ENCODE measurements around the gene LHFPL3. TPM values are rescaled to one million over a fixed set of nuclear protein-coding genes. Genes with fewer than 3 reads are reported as not detected.
"Not testable (repeated sequence)": the region's sequence is repeated elsewhere in the genome, so short reads cannot be mapped to it uniquely, and the experiment has no call there.

LHFPL3 gene
- total RNA-seq, 1 donor from 2014 or later: not detected

DNA sequence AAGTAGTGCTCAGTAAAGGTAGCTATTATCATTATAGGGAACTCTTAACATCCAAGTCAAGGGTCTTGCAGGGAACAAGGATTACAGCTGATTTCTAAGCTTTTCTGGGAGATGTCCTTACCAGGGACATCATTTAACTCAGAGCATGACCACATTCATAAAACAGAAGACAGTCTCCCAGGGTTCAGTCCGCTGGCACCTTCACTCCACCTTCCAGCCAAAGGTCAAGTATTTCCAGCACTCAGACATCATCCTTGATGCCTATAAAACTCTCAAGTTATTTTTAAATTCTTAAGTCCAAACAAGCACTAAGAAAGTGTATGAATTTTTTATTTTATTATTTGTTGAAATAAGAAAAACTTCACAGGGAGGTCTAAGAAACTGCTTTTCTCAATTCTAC, 565.9 kb downstream of the LHFPL3 start:
- DNase-seq (ENCODE audit: low read depth in 2 of 2): no peak

DNA sequence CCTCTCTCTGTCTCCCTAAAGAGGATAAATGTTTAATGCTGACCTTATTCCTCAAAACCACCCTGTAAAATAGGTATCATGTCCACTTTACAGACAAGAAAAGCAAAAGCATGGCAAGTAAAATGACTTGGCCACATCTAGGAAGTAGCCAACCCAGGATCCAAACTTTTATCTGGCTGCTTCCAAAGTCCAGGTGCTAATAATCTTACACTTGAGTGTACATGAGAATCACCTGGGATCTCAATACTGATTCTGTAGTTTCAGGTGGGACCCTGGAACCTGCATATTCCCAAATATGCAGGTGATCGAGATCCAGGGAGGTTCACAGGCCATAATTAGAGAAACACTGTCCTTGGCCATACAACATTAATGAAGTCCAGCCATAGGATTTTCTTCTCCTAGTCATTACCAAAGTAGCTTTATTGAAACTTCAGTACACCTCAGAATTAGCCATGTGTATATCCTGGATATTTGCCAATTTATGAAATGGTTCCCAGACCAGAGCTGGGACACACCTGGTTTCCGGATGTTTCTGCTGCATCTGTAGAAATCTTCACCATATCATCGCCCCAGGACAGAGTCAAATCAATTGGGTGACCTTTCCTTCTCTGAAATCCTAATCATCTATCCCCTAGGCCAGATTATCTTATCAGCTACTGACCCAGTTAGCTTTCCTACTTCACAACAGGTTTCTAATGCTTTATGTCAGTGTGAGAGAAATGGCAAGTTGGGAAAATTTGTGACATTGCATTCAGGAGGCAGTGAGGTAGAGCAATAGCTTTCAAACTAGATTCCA, 566.5 kb downstream of the LHFPL3 start:
- no peak for DNase-seq (ENCODE audit: low read depth in 2 of 2)

DNA sequence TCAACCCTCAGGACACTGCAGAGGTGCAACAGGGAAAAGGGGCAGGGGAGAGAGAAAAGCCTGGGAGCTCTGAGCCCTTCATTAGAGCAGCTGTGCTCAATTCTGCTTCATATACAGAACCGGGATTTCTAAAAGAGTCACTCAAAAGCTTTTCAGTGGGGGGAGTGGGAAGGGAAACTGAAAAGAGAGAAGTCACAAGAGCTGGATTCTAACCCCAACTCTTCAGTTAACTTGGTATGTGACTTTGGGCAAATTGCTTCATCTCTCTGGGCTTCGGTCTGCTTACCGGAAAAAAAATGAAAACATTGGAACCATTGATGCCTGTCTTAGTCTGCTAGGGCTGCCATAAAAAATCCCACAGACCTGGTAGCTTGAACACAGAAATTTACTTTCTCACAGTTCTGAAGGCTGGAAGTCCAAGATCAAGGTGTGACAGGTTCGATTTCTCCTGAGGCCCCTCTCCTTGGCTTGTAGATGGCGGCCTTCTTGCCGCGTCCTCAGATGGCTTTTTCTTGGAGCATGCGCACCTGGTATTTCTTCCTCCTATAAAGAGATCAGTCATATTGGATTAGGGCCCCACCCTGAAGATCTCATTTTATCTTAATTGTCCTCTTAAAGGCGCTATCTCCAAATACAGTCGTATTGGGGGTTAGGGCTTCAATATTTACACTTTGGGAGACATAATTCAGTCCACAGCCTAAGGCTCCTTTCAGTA, 567.3 kb downstream of the LHFPL3 start:
- no peak for DNase-seq (ENCODE audit: low read depth in 2 of 2)

DNA sequence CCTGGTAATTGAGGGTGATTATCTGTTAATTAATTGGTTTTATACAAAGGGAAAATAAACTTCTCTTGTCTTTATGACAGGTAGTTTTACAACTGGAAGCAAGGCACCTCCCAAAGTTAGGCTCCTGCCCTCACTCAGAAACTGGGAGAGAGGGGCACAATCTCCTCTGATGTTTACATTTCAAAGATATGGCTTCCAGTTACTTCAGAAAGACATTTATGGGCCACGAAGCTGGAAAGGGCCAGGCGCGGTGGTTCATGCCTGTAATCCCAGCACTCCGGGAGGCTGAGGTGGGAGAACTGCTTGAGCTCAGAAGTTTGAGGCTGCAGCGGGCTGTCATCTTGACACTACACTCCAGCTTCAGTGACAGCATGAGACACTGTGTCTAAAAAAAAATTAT, 570.0 kb downstream of the LHFPL3 start:
- DNase-seq (ENCODE audit: low read depth in 2 of 2): no peak

DNA sequence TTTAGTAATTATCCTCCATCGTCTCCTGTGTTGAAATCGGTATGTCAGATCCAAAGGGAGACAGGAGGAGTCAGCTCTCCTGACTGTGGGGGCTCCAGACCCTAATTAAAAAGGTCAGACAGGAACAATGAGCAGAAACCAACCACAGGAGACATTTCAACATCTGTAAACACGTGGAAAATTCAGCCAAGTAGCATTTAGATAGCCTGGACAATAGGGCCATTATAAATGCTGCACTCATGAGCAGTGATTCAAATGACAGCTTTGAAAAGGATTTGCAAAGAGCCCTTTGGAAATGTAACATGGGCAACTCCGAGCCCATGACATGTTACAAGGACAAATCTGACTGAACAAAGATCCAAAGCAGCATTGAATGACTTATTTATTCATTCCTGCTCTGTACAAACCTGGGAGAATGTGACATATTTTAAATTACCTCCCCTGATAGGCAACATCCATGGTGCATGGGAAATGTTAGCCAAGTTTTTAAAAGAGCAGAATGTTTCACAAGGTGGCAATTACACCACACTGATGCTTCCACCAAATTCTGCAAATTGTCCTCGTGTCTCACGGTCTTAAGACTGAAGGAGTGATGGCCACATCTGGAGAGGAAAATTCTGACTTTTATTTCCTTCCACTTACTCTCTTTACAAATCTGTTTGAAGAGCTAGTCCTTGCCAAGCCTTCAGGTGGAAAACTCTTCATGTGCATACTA, 572.3 kb downstream of the LHFPL3 start:
- no peak for DNase-seq (ENCODE audit: low read depth in 2 of 2)

DNA sequence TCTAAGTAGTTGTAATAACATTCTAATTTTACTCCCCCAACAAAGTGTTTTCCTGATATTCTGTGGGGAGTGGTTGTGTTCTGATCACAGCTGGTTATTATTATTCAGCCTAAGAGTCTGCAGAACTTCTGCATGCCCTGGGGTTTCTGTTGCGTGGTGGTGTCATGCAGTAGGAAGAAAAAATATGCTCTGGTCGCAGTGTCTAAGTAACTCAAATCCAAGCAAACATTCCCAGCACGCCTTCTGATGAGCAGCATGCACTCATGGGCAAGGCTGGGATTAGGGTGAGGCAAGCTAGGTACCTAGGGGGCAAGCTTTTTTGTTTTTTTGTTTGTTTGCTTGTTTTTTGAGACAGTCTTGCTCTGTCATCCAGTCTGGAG, 572.8 kb downstream of the LHFPL3 start:
- no peak for DNase-seq (ENCODE audit: low read depth in 2 of 2)

DNA sequence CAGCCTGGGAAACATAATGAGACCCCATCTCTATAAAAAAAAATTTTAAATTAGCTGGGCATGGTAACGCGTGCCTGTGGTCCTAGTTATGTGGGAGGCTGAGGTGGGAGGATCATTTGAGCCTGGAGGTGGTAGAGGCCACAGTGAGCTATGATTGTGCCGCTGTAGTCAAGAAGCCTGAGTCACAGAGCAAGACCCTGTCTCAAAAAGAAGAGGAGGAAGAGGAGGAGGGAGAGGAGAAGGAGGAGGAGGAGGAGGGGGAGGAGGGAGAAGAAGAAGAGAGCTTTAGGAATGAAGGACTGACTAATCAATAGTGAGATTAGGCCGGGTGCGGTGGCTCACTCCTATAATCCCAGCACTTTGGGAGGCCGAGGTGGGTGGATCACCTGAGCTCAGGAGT, 573.8 kb downstream of the LHFPL3 start:
- DNase-seq (ENCODE audit: low read depth in 2 of 2): no peak

DNA sequence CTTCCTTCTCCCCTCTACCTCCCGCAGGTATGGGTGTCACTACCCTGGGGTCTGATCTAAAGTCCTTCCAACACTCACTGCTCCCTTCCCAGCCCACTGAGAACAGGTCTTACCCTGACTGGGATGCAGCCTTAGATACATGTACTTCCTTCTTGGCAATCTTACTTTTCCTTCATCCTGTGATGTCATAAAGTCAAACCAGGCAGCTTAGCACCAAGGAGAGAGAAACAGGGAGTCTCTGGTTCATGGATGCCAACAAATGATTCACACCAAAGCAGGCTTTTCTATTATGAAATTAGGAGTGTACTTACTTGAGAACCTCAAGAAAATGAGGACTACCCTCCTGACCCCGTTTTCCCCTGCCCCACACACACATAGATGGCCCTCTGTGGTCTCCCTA, 574.6 kb downstream of the LHFPL3 start:
- DNase-seq (ENCODE audit: low read depth in 2 of 2): no peak

DNA sequence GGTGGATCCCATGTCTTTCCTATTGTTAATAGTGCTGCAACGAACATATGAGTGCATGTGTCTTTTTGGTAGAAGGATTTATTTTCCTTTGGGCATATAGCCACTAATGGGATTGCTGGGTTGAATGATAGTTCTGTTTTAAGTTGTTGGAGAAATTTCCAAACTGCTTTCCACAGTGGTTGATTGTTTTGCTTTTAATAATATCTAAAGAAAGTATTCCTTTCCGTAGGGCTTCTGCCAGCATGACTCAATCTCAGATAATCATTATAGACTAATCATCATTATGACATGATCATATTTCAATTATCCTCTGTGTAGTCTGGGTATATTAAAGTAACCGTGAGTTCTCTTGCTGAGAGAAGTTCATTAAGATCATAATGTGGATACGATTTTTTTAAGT, 575.4 kb downstream of the LHFPL3 start:
- no peak for DNase-seq (ENCODE audit: low read depth in 2 of 2)

DNA sequence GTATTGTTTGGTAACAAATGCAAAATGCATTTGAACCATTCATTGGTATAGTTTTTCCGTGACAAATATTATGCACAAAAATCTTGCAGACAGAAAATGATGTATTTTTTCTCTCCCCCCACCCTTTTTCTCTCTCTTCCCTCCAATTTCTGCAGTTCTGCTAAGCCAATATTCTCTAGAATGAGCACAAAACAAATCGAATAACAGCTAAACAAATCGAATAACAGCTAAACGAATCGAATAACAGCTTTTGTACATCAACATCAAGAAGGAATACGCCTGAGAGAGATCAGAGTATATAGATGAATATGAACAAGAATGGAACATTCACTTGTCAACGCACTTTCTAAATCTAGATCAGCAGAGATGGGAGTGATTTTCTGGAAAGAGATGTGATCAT, 577.6 kb downstream of the LHFPL3 start:
- no peak for DNase-seq (ENCODE audit: low read depth in 2 of 2)

DNA sequence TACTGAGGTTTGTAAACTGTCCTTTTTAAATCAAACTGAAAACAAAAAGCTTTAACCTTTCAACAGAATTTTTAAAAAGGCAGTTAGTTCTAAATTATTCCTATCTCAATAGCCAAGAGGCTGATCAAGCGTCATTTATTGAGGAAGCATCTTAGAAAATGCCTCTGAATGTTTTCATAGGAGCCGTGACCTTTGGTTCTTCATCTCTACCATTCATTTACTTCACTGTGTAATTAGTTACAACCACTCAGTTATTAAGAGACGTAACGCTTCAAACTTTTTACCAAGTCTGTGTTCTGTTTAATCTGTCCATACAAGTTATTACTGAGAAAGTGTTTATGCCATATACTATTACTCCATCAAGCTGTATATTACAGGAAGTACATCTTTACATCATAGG, 578.2 kb downstream of the LHFPL3 start:
- DNase-seq (ENCODE audit: low read depth in 2 of 2): no peak

DNA sequence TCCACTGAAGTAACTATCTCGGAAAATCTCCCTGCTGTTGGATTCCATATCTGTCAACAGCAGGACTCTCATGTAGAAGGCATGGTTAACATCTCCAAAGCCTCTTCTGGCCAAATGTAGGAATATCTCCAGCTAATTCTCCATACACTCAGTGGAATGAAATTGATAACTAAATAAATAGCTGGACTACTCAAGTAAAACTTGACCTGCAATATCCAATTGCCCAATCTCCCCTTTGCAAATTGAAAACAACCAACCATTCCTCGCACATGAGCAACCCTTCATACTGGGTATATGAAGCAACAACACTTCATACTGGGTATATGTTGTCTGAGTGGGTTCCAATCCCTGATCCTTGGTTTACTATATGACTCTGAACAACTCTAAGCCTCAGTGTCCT, 580.2 kb downstream of the LHFPL3 start:
- no peak for DNase-seq (ENCODE audit: low read depth in 2 of 2)

DNA sequence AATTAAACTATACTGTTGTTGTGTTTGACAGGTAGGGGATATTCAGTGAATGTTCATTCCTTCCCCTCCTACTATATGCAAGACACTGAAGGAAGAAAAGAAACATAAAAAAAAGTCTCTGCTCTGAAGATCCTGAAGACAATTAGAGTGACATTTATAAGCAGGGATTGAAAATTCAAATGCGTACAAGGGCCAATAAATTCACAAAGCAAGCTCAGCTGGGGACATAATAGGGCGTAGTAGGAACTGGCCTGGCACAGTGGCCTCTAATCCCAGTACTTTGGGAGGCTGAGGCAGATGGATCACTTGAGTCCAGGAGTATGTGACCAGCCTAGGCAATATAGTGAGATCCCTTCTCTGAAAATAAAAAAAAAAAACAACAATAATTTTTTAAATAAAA, 580.7 kb downstream of the LHFPL3 start:
- DNase-seq (ENCODE audit: low read depth in 2 of 2): no peak

DNA sequence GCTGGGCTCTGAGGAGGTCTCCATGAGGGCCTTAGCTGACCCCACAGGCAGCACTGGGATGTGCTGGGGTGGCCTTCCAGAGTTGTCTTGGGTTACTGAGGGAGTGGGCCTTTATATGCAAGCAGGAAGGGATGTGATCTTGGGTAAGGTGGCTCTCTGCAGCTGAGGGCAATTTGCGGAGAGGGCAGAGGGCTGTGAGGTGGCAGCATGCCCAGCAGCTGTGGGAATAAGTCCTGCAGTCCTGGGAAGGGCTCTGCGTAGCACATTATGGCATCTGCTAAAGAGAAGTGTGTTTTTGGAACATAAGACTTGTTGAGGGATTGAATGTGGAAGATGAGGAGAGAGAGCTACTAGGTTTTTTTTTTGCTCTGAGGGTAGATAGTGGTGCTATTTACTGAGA, 586.0 kb downstream of the LHFPL3 start:
- DNase-seq (ENCODE audit: low read depth in 2 of 2): no peak

DNA sequence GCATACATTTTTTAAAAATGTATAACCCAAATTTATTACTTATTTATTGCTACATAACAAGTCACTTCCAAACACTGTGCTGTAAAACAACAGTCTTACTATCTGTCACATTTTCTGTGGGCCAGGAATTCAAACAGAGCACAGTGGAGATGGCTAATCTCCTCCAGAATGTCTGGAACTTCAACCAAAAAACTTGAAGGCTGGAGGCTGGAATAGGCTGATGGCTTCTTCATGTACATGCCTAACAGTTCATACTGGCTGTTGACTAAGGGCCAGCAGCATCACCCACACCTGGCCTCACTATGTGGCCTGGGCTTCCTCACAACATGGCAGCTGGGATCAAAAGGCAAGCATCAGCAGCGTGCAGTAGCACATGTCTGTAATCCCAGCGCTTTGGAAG, 593.2 kb downstream of the LHFPL3 start:
- no peak for DNase-seq (ENCODE audit: low read depth in 2 of 2)

DNA sequence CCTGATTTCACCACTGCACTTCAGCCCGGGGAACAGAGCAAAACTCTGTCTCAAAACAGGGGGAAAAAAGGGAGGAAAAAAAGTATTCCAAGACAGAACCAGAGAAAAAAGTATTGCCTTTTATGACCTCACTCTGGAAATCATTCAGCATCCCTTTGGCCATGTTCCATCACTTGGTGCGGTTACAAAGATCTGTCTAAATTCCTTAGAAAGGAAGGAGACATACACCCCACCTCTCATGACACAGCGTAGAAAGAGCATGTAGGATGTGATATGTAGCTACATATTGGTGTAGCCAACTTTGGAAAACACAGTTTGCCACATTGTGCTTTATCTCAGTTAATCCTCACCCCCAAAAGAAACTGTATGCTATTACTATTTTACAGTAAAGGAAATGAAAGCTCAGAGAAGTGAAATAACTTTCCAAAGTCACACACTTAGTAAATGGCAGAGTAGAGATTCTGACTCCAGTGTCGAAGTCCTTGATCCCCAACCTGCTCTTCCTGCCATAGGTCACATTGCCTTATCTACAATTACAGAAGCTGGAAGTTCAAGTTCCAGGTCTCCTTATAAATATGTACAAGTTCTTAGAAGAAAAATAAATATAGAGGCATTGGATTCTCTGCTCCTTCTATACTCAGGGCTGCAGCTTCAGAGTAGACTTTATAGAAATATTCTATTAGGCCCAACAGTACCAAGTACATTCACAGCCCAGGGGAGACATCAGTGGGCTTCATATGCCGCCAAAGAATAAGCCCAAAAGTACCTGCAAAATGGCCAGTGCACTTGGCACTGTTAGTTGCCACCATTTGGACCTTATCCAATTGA, 594.0 kb downstream of the LHFPL3 start:
- peak in 1 of 2 donors; percentile 83 for DNase-seq (ENCODE audit: low read depth in 2 of 2)

DNA sequence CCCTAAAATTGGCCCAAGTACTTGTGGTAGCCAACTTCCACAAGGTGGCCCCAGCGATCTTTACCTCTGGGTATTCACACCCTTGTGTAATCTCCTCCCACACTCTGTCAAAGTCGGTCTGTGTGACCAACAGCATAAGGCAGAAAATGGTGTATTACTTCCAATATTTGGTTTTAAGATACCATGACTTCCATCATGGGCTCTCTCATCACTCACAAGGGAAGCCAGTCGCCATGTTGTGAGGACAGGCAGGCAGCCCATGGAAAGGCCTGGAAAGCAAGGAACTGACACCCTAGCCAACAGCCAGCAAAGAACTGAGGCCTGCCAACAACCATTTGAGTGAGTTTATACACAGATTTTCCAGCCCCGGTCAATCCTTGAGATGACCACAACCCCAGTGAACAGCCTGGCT, 594.6 kb downstream of the LHFPL3 start:
- peak; percentile 96 to 97 for DNase-seq (ENCODE audit: low read depth in 2 of 2)

DNA sequence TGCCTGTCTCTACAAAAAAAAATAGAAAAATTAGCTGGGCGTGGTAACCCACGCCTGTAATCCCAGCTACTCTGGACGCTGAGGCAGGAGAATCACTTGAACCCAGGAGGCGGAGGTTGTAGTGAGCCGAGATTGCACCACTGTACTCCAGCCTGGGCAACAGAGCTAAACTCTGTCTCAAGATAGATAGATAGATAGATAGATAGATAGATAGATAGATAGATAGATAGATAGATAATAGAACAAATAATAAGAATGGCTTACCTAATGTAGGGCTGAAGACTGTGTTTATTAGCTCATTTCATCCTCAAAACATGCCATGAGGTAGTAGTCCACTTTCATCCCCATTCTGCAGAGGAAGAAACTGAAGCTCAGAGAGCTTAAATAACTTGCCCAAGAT, 597.8 kb downstream of the LHFPL3 start:
- DNase-seq (ENCODE audit: low read depth in 2 of 2): not testable (repeated sequence)

DNA sequence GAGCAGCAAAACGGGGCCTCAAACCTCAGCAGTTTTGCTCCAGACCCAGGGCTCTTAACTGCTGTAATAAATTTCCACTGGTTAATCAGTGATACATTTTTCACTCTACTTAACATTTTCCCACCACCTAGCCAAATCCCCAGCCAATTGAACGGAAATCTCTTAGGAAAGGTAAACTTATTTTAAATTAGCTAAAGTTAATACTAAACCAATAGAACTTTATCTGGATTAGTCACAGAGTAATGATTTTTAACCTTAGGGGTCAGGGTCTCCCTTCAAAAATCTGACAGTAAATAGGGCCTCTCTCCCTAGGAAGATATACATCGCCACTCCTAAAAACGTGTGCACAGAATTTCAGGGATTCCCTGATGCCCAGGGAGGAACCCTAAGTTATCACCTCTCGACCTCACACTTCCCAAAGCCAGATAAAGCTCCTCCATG, 598.2 kb downstream of the LHFPL3 start:
- DNase-seq (ENCODE audit: low read depth in 2 of 2): peak in 1 of 2 donors; percentile 33

DNA sequence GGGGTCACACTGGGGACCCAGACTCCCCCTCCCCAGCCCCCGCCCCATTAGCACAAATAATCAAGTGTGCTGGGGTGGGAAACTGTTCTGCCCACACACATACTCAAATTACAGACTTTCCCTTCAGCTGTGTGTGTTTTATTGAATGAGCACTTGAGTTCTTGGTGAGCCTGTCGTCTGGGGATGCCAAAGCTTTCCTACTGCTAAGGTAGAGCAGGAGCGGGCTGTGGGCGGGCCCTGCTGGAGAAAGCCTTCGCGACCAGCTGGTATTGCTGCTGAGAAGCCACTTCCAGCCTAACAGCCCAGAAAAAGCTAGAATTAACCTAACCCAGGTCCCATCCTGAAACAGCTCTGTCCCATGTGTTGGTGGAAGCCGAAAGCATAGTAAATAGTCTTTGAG, 598.7 kb downstream of the LHFPL3 start:
- no peak for DNase-seq (ENCODE audit: low read depth in 2 of 2)

DNA sequence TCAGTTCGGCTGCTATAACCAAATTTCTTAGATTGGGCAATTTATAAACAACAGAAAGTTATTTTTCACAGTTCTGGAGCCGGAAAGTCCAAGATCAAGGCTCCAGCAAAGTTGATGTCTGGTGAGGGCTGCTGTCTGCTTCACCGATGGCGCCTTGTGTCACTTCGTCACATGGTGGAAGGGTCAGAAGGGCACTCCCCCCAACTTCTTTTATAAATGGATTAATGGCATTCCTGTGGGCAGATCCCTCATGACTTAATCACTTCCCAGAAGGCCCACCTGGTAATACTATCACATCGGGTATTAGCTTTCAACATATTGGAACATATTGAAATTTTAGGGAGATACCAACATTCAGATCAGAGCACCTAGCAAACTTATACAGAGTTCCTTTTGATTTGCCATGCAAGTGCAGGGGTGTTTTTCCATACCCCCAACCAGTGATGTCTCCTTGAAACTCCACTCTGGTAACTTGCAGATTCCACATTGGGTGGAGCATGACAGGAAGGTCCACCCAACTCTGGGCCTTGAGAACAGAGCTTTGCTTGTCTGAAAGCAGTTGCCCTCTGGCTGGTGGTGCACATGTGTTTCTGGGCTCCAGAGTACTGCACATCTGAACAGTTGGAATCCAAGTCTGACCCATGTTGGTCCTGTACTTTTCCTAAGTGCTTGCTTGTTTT, 600.5 kb downstream of the LHFPL3 start:
- no peak for DNase-seq (ENCODE audit: low read depth in 2 of 2)

Data from lung microvascular endothelial cell (primary cell).